ENCODE data around the gene CFAP46.

Gene CFAP46

DNA sequence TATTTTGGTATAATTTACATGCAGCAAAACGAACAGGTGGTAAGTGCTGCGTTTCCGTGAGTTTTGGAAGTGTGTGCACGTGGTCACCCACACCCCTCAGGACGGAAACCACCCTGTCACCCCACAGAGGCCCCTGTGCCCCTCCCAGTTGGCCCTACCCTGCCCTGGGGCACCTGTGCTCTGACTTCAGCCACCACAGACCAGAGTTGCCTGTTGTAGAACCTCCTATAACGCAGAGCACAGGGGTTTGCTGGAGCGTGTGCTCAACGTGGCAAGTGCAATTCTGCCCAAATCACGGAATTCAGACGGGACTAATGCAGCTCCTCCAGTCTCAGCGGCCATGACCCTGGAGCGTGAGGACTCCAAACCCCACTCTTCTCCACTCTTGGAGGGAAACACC is 9.6 kb upstream of the CFAP46 start:
- Histone ChIP-seq H3K4me1 (ENCODE audit: control insufficient read depth, insufficient read depth, low read length) (no peaks in the 10 kb centered on the region), H3K27me3 (ENCODE audit: control insufficient read depth in 1 of 2, insufficient read depth in 2 of 2, low read length in 2 of 2) (peaks cover 14 to 16% of the 10 kb centered on the region in 2 donors), H3K9me3 (ENCODE audit: control insufficient read depth in 2 of 2, low read length in 2 of 2) (peaks cover 0 to 2% of the 10 kb centered on the region in 2 donors), H3K27ac (ENCODE audit: low read length) (no peak overlapping the region), H3K9ac (ENCODE audit: low read length in 2 of 2) (no peak overlapping the region), H3K36me3 (ENCODE audit: control insufficient read depth in 2 of 2, insufficient read depth in 2 of 2, low read length in 2 of 2) (no peaks in the 10 kb centered on the region), H3K4me3 (ENCODE audit: low read length in 2 of 2) (no peak overlapping the region)

DNA sequence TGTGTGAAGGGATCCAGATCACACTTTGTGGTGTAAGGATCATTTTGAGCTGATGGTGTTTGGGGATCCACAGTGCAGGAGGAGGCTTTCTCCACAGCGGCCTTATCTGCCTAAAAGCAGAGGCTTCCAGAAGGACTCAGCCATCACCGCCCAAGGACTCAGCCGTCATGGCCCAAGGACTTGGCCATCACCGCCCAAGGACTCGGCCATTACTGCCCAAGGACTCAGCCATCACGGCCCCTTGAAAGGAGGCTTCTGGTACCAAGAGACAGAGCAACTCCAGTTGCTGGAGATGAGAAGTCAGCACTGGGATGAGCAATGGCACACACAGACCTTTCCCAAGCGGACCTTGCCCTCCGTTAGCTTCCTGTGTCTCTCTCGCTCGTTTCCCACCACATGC is 6.0 kb upstream of the CFAP46 start:
- H3K27ac ChIP-seq (ENCODE audit: low read length): no peak overlapping the region
- H3K27me3 ChIP-seq (ENCODE audit: control insufficient read depth in 1 of 2, insufficient read depth in 2 of 2, low read length in 2 of 2): peaks cover 26 to 29% of the 10 kb centered on the region in 2 donors
- peaks cover 0 to 2% of the 10 kb centered on the region in 2 donors for H3K9me3 ChIP-seq (ENCODE audit: control insufficient read depth in 2 of 2, low read length in 2 of 2)
- H3K36me3 ChIP-seq (ENCODE audit: control insufficient read depth in 2 of 2, insufficient read depth in 2 of 2, low read length in 2 of 2): no peaks in the 10 kb centered on the region
- H3K4me1 ChIP-seq (ENCODE audit: control insufficient read depth, insufficient read depth, low read length): no peaks in the 10 kb centered on the region
- H3K9ac ChIP-seq (ENCODE audit: low read length in 2 of 2): no peak overlapping the region
- H3K4me3 ChIP-seq (ENCODE audit: low read length in 2 of 2): no peak overlapping the region

GRCh38 chr10:132947843-132948242 is 5.5 kb upstream of the CFAP46 start:
- Histone ChIP-seq H3K36me3 (ENCODE audit: control insufficient read depth in 2 of 2, insufficient read depth in 2 of 2, low read length in 2 of 2) (no peaks in the 10 kb centered on the region), H3K27ac (ENCODE audit: low read length) (no peak overlapping the region), H3K9me3 (ENCODE audit: control insufficient read depth in 2 of 2, low read length in 2 of 2) (peaks cover 0 to 2% of the 10 kb centered on the region in 2 donors), H3K4me1 (ENCODE audit: control insufficient read depth, insufficient read depth, low read length) (peaks cover 4% of the 10 kb centered on the region), H3K27me3 (ENCODE audit: control insufficient read depth in 1 of 2, insufficient read depth in 2 of 2, low read length in 2 of 2) (peaks cover 26 to 31% of the 10 kb centered on the region in 2 donors), H3K4me3 (ENCODE audit: low read length in 2 of 2) (no peak overlapping the region), H3K9ac (ENCODE audit: low read length in 2 of 2) (no peak overlapping the region)

DNA sequence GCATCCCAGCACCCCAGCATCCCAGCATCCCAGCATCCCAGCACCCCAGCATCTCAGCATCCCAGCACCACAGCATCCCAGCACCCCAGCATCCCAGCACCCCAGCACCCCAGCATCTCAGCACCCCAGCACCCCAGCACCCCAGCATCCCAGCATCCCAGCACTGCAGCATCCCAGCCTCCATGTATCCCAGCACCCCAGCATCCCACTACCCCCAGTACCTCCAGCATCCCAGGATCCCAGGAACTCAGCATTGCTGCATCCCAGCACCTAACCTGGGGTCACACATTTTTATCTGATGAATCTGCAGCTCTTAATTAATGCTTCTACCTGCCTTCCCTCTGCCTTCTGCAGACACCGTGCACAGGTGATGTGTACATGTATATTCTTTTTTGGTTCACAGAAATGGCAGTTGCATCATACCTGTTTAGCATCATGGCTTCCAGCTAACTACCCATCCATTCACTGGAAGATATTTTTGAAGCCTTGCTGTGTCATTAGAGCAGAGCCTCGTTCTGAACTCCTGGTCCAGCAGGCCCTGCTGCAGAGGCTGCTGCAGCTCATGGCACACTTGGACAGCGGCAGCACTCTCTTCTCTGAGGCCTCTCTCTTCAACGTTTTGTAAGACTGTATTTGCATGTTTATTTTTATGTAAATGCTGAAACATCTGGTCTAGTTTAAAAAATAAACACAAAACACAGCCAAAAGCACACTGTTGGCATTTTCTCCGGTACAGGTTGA is 4.6 kb upstream of the CFAP46 start:
- Histone ChIP-seq H3K4me1 (ENCODE audit: control insufficient read depth, insufficient read depth, low read length) (peaks cover 12% of the 10 kb centered on the region), H3K27ac (ENCODE audit: low read length) (no peak overlapping the region), H3K9ac (ENCODE audit: low read length in 2 of 2) (no peak overlapping the region), H3K27me3 (ENCODE audit: control insufficient read depth in 1 of 2, insufficient read depth in 2 of 2, low read length in 2 of 2) (peaks cover 25 to 33% of the 10 kb centered on the region in 2 donors), H3K4me3 (ENCODE audit: low read length in 2 of 2) (no peak overlapping the region), H3K36me3 (ENCODE audit: control insufficient read depth in 2 of 2, insufficient read depth in 2 of 2, low read length in 2 of 2) (no peaks in the 10 kb centered on the region), H3K9me3 (ENCODE audit: control insufficient read depth in 2 of 2, low read length in 2 of 2) (peaks cover 0 to 2% of the 10 kb centered on the region in 2 donors)

- no peak overlapping the region for H3K4me3 ChIP-seq (ENCODE audit: low read length in 2 of 2)
- H3K27me3 ChIP-seq (ENCODE audit: control insufficient read depth in 1 of 2, insufficient read depth in 2 of 2, low read length in 2 of 2): peaks cover 22 to 33% of the 10 kb centered on the region in 2 donors
- H3K9me3 ChIP-seq (ENCODE audit: control insufficient read depth in 2 of 2, low read length in 2 of 2): peaks cover 0 to 2% of the 10 kb centered on the region in 2 donors
- peaks cover 14% of the 10 kb centered on the region for H3K4me1 ChIP-seq (ENCODE audit: control insufficient read depth, insufficient read depth, low read length)
- H3K36me3 ChIP-seq (ENCODE audit: control insufficient read depth in 2 of 2, insufficient read depth in 2 of 2, low read length in 2 of 2): no peaks in the 10 kb centered on the region
- H3K27ac ChIP-seq (ENCODE audit: low read length): no peak overlapping the region
- H3K9ac ChIP-seq (ENCODE audit: low read length in 2 of 2): no peak overlapping the region
Measured at GRCh38 chr10:132946311-132946710, 3.9 kb upstream of the CFAP46 start.

- H3K4me1 ChIP-seq (ENCODE audit: control insufficient read depth, insufficient read depth, low read length): peaks cover 14% of the 10 kb centered on the region
- H3K9me3 ChIP-seq (ENCODE audit: control insufficient read depth in 2 of 2, low read length in 2 of 2): peaks cover 0 to 2% of the 10 kb centered on the region in 2 donors
- peaks cover 24 to 37% of the 10 kb centered on the region in 2 donors for H3K27me3 ChIP-seq (ENCODE audit: control insufficient read depth in 1 of 2, insufficient read depth in 2 of 2, low read length in 2 of 2)
- H3K36me3 ChIP-seq (ENCODE audit: control insufficient read depth in 2 of 2, insufficient read depth in 2 of 2, low read length in 2 of 2): no peaks in the 10 kb centered on the region
- H3K27ac ChIP-seq (ENCODE audit: low read length): no peak overlapping the region
- H3K4me3 ChIP-seq (ENCODE audit: low read length in 2 of 2): no peak overlapping the region
- H3K9ac ChIP-seq (ENCODE audit: low read length in 2 of 2): no peak overlapping the region
Measured at GRCh38 chr10:132945894-132946255, 3.5 kb upstream of the CFAP46 start.

- Histone ChIP-seq H3K36me3 (ENCODE audit: control insufficient read depth in 2 of 2, insufficient read depth in 2 of 2, low read length in 2 of 2) (no peaks in the 10 kb centered on the region), H3K4me1 (ENCODE audit: control insufficient read depth, insufficient read depth, low read length) (peaks cover 14% of the 10 kb centered on the region), H3K9me3 (ENCODE audit: control insufficient read depth in 2 of 2, low read length in 2 of 2) (peaks cover 0 to 2% of the 10 kb centered on the region in 2 donors), H3K27me3 (ENCODE audit: control insufficient read depth in 1 of 2, insufficient read depth in 2 of 2, low read length in 2 of 2) (peaks cover 24 to 36% of the 10 kb centered on the region in 2 donors), H3K27ac (ENCODE audit: low read length) (no peak overlapping the region), H3K9ac (ENCODE audit: low read length in 2 of 2) (no peak overlapping the region), H3K4me3 (ENCODE audit: low read length in 2 of 2) (no peak overlapping the region)
Measured at GRCh38 chr10:132945125-132945893, 2.9 kb upstream of the CFAP46 start.

- Histone ChIP-seq H3K36me3 (ENCODE audit: control insufficient read depth in 2 of 2, insufficient read depth in 2 of 2, low read length in 2 of 2) (no peaks in the 10 kb centered on the region), H3K9me3 (ENCODE audit: control insufficient read depth in 2 of 2, low read length in 2 of 2) (peaks cover 0 to 2% of the 10 kb centered on the region in 2 donors), H3K4me3 (ENCODE audit: low read length in 2 of 2) (no peak overlapping the region), H3K27ac (ENCODE audit: low read length) (no peak overlapping the region), H3K4me1 (ENCODE audit: control insufficient read depth, insufficient read depth, low read length) (peaks cover 14% of the 10 kb centered on the region), H3K9ac (ENCODE audit: low read length in 2 of 2) (no peak overlapping the region), H3K27me3 (ENCODE audit: control insufficient read depth in 1 of 2, insufficient read depth in 2 of 2, low read length in 2 of 2) (peaks cover 24 to 34% of the 10 kb centered on the region in 2 donors)
Measured at GRCh38 chr10:132944510-132944909, 2.1 kb upstream of the CFAP46 start.

DNA sequence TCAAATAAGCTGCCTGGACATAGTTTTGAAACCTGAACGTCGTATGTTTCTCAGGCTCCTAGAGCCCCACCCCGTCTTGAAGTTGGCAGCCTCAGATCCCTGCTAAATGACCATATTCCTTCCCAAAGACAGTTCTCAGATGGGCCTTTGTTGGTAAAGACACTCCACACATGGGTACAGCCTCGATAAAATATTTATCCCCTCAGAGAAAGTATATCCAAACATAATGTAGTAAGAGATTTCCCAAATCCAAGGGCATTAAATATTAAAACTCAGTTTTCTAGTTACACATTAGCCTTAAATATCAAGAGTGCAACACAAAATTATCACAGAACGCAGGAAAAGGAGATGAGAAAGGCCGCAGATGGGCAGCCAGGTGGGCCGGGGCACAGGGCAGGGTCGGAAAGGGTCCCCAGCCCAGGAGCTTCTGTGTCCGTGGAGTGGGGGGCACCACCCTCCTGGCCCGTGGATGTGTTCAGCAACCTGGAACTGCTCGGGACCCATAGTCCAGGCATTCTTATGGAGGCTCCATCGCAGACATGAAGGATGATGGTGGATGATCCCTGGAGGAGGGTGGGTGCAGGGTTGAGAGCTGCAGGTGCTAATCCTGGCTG is 1.5 kb upstream of the CFAP46 start:
- H3K9ac ChIP-seq (ENCODE audit: low read length in 2 of 2): no peak overlapping the region
- H3K36me3 ChIP-seq (ENCODE audit: control insufficient read depth in 2 of 2, insufficient read depth in 2 of 2, low read length in 2 of 2): no peaks in the 10 kb centered on the region
- no peak overlapping the region for H3K4me3 ChIP-seq (ENCODE audit: low read length in 2 of 2)
- no peak overlapping the region for H3K27ac ChIP-seq (ENCODE audit: low read length)
- H3K4me1 ChIP-seq (ENCODE audit: control insufficient read depth, insufficient read depth, low read length): peaks cover 14% of the 10 kb centered on the region
- peaks cover 0 to 2% of the 10 kb centered on the region in 2 donors for H3K9me3 ChIP-seq (ENCODE audit: control insufficient read depth in 2 of 2, low read length in 2 of 2)
- H3K27me3 ChIP-seq (ENCODE audit: control insufficient read depth in 1 of 2, insufficient read depth in 2 of 2, low read length in 2 of 2): peaks cover 24 to 34% of the 10 kb centered on the region in 2 donors

GRCh38 chr10:132943058-132943790 is 854 bp upstream of the CFAP46 start:
- Histone ChIP-seq H3K4me1 (ENCODE audit: control insufficient read depth, insufficient read depth, low read length) (peaks cover 14% of the 10 kb centered on the region), H3K9me3 (ENCODE audit: control insufficient read depth in 2 of 2, low read length in 2 of 2) (peaks cover 0 to 2% of the 10 kb centered on the region in 2 donors), H3K4me3 (ENCODE audit: low read length in 2 of 2) (peak overlapping the region; percentile 52 to 69), H3K27ac (ENCODE audit: low read length) (no peak overlapping the region), H3K27me3 (ENCODE audit: control insufficient read depth in 1 of 2, insufficient read depth in 2 of 2, low read length in 2 of 2) (peaks cover 27 to 34% of the 10 kb centered on the region in 2 donors), H3K36me3 (ENCODE audit: control insufficient read depth in 2 of 2, insufficient read depth in 2 of 2, low read length in 2 of 2) (no peaks in the 10 kb centered on the region), H3K9ac (ENCODE audit: low read length in 2 of 2) (no peak overlapping the region)
